ENCODE results near the gene G0S2.

G0S2 gene, protein sequence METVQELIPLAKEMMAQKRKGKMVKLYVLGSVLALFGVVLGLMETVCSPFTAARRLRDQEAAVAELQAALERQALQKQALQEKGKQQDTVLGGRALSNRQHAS

DNA sequence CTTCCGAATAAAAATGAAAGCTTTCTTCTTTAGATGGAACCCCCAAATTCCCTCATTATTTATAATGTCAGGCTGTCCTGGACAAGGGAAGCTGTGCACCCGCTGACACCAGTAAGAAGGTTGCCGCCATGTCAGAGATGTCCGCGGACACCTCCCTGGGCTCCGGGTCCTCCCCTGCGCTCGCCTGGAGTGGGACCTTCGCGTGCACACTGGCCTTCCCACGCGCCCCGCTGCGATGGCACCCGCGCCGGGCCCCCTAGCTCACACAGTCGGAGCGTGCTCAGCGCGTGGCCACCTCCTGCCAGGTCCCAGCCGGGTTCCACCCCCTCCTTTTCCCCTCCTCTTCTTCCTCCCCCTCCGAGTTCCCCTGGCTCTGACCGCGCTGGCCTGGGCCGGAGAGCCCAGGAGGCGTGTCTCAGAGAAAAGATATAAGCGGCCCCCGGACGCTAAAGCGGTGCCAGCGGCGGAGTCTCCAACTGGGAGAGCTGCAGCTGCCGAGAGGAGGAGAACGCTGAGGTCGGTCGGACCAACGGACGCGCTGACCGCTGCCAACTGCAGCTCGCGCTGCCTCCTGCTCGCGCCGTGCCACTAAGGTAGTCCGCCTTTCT, at the start of gene G0S2:
G0S2 (plus strand) TSS at position 456 of the 608 bp plus-strand sequence. CDS start 273 bp downstream, outside the sequence.
- no peak for DNase-seq

DNA sequence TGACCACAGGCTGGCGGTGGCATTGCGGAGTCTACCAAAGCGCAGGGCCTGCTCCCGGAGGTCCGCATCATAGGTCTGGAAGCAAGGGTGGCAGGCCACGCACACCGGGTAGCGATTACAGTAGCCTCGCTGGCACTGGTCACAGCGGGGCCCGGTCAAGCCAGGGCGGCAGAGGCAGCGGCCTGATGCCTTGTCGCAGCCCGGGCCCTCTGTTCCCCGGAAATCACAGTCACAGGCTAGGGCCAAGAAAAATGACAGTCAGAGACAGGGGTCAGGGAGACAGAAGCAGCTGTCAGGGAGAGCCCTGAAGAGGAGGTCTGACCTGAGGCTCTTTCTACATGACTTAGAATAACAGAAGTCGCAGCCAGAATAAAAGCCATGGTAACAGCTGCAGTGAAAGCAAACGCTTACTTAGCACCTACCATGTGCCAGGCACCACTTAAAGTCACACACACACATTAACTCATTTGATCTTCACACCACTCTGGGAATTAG, 49.4 kb upstream of the G0S2 start:
- DNase-seq = no peak

DNA sequence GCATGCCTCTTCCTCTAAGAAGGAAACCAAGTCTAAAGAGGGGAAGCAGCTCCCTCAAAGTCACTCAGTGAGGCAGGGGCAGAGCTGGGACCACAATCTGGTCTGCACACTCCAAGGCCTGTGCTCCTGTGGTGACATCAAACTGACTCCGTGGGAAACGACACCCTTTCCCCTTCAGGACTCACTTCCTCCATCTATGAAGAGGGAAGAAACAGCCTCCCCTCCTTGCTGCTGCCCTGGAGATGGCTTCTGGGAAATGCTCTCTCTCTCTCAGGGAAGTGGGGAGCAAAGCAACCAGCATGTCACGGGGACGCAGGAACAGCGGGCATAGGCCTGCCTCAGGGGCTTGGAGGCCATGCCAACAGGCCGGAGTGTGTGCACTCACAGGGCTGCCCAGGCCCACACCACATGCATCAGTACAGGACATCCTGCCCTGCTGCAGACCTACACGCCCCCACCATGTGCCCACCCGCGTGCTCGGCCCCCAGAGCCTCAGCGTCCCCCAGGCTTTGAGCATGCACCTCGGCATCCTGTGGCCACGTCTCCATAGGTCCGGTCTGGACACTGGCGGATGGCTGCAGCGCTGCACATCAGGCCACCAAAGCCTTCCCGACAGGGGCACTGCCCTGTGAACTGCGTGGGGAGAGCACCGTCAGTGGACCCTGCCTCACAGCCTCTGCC, 48.7 kb upstream of the G0S2 start:
- no peak for DNase-seq

DNA sequence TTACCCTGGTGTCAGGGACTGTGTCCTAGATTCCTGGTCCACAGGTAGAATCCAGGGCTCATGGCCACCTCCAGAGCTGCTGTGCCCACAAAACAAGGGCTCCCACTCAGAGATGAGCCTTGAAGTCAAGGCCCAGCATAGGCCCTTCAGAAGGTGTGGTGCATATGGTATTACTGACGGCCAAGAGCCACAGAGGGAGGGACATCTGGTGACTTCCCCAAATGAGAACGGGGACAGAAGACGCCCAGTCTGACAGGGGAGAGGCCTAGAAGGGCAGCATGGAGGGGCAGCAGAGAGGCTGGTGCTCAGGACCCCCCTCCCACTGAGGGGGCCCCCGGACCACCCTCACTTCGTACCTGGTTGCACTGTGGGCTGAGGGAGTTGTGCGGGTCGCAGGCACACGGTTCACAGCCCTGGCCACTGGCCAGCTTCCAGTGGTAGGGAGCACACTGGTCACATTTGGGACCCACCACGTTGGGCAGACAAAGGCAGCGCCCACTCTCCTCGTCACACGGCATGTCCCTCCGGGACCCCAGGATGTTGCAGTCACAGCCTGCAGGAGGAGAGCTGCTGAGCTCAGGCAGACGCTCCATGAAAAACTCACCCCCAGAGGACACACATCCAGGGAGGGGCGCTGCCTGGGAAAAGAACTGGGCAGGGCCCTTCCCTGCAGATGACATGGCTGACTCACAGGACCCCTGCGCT, 48.0 kb upstream of the G0S2 start:
- DNase-seq = no peak

DNA sequence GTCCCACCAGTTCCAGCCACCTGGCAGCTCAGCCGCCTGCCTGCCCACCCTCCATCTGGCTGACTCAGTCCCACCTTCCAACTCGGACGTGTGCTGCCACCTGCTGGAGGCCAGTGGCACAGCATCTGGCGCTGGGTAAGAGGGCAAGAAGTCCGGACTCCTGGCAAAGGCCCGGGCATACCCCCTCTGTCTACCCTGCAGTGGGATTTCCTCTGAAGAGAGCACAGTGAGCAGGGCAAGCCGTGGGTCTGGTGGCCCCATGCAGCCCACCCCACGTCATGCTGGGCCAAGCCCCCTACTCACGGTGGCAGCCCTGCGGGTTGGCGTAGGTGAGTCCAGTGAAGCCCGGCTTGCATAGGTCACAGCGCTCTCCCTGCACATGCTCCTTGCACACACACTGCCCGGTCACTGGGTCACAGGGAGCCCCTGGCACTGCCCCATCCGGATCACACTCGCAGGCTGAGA, 47.4 kb upstream of the G0S2 start:
- peak; percentile 28 for DNase-seq

DNA sequence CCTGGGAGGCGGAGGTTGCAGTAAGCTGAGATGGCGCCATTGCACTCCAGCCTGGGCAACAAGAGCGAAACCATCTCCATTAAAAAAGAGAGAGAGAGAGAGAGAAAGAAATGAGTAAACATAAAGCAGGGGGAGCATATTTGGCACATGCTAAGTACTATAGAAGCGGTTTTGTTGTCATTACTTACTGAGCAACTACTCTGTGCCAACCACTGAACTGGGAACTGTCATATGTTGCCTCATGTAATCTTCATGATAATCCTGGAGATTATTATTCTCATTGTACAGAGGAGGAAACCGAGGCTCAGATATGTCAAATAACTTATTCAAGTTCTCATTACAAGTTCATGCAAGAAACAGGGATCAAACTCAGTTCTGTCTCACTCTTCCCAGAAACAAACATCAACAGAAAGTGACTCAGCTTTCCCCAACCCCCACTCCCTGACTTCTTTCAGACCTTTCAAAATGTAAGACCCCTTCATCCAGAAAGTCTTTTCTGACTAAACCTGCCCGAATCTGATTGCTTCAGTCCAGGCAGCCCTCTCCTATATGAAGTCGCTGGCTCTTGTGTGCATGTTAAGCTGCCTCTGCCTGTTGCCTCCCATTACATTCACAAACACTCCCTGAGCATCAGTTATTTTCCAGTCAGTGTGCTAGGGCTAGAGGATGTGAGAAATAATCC, 46.5 kb upstream of the G0S2 start:
- no peak for DNase-seq

DNA sequence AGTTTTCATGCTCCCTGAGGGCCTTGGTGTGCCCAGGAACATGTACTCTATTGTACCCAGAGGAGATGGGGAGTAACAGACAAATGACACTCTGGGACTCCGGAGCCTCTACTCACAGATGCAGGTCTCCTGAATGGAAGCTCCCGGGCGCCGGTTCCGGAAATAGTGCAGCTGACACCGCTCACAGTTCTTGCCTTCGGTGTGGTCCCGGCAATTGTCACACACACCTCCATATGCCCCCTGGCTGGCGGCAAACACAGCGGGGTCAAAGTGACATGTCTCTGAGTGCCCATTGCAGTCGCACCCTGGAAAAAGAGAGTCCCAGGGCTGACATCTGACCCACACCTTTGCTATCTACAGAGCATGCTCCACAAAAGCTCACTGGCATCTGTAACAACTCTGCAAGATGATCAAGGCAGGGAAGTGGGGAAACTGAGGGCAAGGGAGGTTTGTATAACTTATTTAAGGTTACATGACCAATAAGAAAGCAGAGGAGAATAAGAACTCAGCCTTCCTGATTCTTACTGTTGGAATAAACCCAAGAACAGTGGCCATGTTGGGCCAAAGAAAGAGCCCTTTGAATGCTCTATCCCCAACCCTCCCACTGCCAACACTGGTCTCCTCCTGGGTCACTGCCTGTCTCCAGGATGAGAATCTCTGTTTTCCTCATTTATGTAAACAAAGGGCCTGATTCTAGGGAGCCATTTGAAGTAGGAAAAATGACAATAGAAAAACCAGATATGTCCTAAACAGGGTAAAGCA, 45.4 kb upstream of the G0S2 start:
- DNase-seq = no peak

DNA sequence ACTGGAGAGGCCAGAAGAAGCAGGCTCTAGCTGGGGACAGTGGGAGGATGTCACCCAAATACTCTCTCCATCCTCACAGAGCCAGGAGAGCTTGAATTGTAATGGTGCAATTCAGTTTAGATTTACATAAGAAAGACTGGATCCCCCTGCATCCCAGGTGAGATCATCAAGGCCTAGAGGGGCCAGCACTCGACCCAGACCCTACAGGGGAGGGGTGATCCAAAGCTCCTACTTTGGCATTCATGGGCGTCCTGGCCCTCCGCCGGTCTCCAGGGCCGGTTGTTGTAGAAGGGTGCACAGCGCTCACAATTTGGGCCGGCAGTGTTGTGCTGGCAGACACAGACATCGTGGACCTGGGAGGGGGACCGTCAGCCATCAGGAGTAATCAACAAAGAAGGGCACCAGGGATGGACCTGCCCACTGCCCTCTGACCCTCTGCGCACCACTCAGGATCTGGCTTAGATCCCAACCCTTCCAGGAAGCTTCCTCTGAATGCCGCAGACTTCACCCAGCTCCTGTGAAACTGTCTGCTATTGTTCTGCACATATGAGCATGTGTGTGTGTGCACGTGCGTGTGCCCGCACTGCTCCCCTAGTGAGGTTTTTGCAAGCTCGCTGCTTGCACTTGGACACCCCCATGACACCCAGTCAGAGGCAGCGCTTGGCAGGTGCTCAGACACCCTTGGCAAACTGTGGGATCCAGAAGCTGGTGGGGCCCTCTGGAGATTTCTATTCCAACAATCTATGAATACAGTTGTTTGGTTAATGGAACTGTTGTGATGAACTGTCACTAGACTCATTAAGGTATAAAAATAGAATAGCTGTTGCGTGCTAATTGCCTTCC, 44.6 kb upstream of the G0S2 start:
- no peak for DNase-seq

DNA sequence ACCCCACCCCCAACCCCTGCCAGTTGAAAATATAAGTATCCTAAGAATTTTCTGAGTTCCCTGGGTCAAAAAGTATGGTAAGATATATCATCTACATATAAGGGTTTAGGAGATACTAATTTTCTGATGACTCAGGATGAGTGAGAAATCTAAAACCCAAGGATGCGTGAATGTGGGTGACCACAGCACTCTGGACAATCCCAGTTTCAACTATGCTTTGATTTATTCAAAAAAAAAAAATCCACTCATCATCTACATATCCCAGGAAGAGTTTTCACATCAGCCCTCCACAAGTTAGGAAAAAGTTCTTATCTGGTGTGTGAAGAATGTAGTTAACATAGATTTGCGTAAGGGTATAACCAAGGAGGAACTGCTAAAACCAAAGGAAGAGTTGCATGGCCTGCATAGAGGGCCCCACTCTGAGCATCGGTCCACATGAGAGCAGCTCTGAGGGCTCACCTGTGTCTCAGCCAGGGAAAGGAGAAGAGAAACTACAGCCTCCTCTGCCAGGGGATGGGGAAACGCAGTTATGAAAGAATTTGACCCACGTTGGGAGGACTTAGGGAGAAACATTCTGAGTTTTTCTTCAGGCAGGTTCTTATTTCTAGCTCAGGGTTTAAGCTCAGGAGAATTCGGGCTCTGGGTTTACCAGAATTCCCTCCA, 41.7 kb upstream of the G0S2 start:
- DNase-seq = no peak

DNA sequence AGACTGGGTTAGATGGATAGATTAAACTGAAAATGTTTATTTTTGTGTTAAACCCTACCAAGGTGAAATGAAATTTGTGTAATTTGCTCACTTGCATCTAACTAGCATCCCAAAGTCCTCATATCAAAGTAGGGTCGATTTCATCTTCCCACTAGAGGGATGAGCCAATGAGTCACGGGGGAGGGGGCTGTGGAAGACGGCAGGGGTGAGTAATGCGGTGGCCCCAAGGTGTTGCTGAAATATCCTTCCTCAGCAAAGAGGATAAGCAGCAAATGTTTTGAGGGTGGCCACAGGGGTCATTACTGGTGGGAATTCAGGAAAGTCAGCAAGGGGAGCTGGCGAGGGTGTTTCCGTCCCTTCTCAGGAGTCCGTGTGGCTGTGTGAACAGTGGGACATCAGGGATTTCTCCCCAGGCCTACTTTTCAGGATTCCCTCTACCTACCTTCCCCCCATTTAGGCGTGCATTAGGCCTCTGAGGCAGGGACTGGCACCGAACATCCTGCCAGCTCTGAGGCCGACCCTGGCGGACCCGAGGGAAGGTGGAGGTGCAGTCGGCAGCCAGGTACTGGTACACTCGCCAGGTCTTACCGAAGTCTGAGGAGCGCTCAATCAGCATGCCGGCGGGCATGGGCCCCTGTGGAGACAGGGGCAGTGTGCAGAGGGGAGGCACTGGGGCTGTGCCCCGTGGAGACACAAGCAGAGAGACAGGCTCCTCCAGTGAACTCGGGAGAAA, 41.0 kb upstream of the G0S2 start:
- DNase-seq = no peak

DNA sequence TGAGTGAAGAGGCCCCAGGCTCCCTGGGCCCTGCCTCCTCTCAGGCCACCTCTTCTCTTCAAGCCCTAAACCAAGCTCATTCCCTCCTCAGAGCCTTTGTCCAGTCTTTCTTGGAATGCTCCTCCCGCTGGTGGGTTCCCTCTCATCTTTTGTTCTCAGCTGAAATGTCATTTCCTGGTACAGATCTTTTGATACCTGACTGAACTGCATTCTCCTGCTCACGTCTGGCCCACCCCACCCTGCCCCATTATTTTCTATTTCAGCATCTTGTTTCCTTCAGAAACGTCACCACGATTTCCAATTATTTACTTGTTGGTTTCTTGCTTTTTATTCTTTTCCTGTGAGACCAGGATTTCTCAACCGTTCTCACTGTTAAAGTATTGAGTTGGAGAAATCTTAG, 39.4 kb upstream of the G0S2 start:
- no peak for DNase-seq

DNA sequence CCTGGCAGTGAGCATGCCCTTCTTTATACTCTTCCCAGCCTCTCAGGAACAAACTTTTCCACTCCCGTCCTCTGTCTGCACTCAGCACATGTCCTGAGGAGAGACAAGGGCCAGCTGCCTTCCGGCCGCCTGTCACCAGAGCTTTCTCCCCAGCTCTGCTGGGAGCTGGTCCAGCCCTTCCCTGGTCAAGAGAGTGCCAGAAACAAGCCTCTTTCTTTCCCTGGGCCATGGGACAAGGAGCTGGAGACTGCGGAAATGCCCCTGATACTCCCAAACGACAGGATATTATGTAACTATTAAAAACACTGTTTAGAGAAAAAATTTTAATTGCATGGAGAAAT, 33.4 kb upstream of the G0S2 start:
- DNase-seq = no peak

DNA sequence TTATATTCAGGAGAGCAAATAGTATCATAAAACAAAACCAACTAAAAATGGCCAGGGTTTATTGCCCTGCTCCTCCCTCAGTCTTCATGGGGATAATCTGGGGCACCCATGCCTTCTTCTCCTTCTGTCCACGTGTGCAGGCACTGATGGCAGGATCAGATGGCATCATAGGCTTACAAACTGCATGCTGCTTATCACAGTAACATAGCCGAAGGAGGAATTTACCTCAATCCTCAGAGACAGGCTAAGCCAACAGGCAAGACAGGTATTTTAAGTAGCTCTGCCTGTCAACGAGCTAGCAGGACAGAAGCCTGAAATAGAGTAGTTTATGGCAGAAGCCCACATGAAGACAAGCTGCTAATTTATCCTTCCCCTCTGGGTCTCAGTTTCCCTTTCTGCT, 32.4 kb upstream of the G0S2 start:
- DNase-seq = no peak

DNA sequence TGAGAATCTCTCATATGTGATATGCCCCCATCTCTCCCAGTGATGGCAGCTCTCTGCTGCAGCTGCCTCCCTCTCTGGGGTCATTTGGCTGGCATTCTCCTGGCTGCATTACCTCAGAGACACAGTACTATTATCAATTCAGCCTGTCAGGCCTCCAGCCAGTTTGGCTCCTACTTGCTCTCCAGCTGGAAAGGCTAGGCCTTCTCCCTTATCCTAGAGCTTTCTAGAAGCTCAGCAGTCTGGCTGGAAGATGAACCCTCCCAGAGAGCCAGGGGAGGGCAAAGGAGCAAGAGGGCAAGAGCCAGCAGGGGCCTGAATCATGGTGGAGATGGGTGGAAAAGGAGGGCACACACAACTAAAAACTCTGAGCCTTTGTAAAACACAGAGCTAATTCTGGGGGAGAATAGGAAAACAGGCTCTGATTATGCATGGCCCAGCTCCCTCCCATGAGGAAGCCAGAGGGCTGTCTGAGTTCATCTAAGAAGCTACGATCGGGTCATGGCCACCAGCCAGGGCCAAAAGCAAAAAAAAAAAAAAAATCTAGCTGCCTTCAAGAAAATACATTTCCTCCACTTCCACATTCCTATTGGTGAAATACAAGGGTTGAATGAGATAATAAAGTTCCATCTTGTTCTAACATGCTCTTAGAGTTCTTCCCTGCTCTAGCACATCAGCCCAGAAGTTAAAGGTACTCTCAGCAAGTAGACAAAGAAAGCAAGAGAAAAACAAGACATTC, 31.8 kb upstream of the G0S2 start:
- no peak for DNase-seq

DNA sequence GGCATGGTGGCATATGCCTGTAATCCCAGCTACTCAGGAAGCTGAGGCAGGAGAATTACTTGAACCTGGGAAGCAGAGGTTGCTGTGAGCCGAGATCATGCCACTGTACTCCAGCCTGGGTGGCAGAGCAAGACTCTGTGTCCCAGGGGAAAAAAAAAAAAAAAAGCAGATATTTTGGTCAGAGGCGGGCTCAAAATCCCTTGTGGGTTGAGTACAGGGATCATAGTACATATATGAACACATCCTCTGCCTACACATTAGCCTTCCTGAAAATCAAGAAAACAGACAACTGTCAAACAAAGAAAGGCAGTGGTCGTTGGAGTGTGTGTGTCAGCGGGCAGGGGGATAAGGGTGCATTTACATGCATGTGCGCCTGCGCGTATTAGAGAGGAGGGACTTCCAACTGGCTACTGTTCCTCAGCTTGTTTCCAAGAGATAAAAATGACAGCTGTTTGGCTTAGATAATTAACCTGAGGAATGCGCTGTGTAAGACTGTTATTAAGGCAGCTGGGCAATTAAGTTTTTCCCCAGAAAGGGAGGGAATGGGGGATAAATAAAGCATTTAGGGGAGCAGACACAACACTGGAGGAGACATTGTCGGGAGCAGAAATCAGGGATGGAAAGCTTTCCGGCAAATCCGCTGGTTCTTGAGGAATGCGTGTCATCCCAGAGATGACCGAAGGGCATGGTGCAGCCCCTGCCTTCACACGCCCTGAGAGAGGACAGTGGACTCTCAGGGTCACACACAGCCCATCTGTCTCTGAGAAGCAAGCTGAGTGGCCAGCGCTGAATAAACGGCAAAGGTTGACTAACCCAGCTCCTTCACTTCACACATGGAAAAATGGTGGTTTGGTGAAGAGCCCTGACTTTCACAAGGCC, 29.4 kb upstream of the G0S2 start:
- no peak for DNase-seq

DNA sequence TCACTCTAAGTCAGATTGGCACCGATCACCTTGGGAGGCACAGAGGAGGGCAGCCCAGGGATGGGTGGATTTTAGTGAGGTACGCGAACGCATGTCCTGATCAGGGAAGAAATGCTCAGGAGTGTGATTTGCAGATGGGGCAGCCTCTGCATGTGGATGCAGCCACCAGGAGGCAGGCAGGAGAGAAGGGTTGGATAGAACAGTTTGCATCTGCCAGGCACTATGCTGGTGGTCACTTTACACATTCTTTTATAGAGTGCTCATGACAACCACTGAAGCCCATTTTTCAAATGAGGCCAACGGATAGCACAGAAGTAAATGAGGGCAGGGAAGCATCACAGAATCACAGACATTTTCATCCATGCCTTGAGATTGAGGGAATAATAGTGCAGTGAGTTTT, 28.7 kb upstream of the G0S2 start:
- no peak for DNase-seq

DNA sequence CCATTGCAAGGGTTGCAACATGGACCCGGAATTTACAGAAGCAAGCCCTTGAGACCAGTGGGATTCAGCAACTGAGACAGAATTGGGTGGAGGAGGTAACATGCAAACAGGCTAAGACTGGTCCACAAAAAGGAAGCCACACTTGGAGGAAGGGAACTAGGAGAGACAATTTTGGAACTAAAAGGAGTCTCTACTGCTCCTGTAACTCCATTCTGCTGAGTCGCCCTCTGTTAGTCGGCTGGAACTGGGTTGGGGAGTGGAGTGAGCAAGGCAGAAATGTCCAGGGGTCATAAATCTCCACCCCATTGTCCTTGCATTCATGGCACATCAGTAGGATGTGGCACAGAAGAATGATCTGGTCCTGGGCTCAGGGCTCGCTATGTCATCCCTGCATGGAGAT, 28.1 kb upstream of the G0S2 start:
- no peak for DNase-seq

DNA sequence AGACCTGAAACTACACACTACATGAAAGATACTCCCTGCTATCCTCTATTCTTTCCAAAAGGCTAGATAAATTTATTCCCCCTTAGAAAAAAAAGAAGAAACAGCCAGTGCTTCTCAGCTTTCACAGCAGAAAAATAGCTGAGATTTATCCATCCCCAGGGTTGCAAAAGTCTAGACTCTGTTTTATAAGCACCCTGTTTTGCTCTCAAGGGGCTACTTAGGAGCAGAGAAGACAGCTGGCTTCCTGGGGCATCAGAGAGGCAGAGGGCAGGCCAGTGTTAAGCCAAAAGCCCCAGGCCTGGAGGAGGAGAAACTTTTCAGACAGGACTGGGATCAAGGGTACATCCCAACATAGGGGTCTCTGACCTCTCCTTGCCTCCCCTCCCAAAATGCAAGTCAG, 26.9 kb upstream of the G0S2 start:
- DNase-seq = no peak
